Breast epithelium (tissue), 3 donors: ENCODE data around the gene VPS52.
"Not testable (repeated sequence)": the region's sequence is repeated elsewhere in the genome, so short reads cannot be mapped to it uniquely, and the experiment has no call there.

Source experiments
- CTCF ChIP-seq, 3 donors: fragments of 450-650 bp; IDR thresholded peaks; one replicate each; pipeline ENCODE4 v1.5.1; 2016 to 2017; ENCODE audit warnings: antibody characterized with exemption in 3 of 3, mild to moderate bottlenecking in 3 of 3, moderate library complexity in 3 of 3
- POLR2A ChIP-seq: fragments of 450-650 bp; IDR thresholded peaks from one replicate; pipeline ENCODE4 v1.6.1; 2016; ENCODE audit warnings: antibody characterized with exemption, mild to moderate bottlenecking, moderate library complexity
- POLR2AphosphoS5 ChIP-seq, 3 donors: sonication (generic); formaldehyde crosslinking; IDR thresholded peaks; one replicate each; pipeline ENCODE4 v1.6.1; 2017; ENCODE audit warnings: antibody characterized with exemption in 3 of 3

GRCh38 chr6:33262490-33262889 is 9.2 kb downstream of the VPS52 start:
- not testable (repeated sequence) for TF ChIP-seq CTCF (IDR thresholded peaks at IDR 0.05); POLR2A; POLR2AphosphoS5 (IDR thresholded peaks at IDR 0.05)
